HG03159 (cell line): ENCODE data around the gene C19orf12.

Source experiments
- ATAC-seq: cut with Tn5 transposase; IDR thresholded peaks from one replicate; pipeline ENCODE4 v1.9.1; 2021; ENCODE audit warnings: mild to moderate bottlenecking, moderate library complexity; ENCODE audit not compliant: unreplicated experiment

C19orf12 gene

DNA sequence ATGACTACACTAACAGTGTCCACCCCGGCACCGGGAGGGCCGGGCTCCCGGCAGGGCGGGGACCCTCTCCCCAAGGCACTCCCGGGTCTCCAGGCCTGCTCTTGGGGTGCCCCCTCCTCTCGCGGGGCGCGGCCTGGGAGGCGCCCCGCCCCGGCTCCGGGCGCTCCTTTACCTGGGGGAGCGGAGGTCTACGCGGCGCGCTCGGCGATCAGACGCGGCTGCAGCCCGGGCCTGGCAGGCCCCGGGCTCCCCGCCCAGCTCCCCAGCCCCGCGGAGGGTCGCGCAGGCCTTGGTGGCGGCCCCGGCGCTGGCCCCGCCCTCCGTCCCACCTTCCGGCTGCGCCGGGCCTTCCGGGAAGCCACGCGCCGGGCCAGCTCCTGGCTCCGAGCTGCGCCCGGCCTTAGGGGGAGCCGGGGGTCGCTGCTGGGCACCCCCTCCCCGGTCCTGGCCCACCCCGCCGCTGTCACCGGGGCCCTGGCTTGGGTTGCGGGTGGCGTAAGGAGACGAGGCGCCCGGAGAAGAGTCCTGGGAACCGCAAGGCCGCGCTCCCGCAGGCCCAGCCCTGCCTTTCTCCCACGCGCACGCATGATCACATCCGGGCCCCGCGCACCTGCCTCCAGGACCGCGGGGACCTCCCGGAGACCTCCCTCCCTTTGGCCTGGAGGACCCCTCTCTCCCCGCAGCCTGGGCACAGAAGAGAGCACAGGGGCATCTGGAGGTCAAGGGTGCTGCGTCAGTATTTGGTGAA lies at the start of gene C19orf12:
Gene C19orf12, minus strand, starts transcription at position 309 of the 748 bp plus-strand sequence. CDS start 6,848 bp downstream, outside the sequence.
- ATAC-seq = peak; percentile 67

- ATAC-seq = no peak
Observed at GRCh38 chr19:29764361-29764760, 49.3 kb upstream of the C19orf12 start.

GRCh38 chr19:29763196-29763595 lies 48.1 kb upstream of the C19orf12 start:
- no peak for ATAC-seq

- no peak for ATAC-seq
Observed at GRCh38 chr19:29761575-29762232, 46.6 kb upstream of the C19orf12 start.

DNA sequence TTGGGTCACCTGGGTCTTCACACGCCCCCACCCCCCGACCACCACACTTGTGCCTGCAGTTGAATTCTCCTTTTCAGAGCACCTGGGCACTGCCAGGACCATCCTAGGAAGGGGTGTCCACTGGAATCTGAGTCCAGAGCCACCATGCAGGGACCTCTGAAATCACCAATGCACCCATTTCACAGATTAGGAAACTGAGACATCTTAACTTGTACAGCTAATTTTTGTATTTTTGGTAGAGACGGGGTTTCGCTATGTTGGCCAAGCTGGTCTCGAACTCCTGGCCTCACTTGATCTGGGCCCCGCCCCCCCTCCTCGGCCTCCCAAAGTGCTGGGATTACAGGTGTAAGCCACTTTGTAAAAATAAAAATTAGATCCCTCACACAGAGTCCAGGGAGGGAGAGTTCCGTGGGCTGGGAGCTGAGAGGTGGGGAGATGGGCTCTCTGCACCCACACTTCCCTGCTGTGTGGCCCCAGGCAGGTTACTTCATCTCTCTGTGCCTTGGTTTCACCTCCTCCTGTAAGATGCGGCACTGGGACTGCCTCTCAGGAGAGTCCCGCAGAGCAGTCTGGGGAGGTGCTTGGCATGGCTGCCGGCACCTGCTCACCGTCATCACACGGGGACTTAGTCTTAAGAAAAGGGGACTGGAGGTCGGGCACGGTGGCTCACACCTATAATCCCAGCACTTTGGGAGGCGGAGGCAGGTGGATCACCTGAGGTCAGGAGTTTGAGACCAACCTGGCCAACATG lies 45.9 kb upstream of the C19orf12 start:
- ATAC-seq = no peak

GRCh38 chr19:29759359-29759758 lies 44.3 kb upstream of the C19orf12 start:
- no peak for ATAC-seq

DNA sequence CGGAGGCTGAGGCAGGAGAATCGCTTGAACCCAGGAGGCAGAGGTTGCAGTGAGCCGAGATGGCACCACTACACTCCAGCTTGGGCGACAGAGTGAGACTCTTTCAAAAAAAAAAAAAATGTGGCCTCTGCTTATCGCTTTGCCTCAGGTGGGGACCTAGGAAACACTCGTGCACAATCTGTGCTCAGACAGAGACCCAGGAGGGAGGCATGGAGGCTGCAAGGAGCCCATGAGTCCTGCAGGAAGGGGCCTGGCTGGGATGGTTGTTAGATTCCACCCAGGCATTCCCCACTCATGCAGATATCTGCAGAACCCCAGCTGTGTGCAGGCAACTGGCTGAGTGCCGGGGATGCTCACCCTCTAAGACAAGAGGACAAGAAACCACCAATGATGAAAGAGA lies 43.8 kb upstream of the C19orf12 start:
- ATAC-seq = no peak

DNA sequence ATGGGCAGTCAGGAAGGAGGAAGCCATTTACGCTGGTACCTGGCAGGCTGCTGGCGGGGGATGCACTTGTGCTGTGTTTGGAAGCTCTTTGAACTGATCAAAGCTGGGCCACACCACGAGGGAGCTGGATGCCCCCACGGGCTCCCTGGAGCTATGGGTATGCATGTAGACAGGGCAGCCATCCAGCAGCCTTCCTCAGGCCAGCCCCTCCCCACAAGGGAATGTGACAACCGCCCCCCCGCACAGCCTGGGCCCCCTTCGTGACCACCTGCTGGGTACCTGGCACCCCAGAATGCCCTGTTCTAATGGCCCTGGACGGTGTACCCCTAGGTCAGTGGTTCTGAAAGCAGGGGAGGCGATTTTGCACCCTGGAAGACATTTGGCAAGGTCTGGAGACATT lies 42.5 kb upstream of the C19orf12 start:
- ATAC-seq = no peak

DNA sequence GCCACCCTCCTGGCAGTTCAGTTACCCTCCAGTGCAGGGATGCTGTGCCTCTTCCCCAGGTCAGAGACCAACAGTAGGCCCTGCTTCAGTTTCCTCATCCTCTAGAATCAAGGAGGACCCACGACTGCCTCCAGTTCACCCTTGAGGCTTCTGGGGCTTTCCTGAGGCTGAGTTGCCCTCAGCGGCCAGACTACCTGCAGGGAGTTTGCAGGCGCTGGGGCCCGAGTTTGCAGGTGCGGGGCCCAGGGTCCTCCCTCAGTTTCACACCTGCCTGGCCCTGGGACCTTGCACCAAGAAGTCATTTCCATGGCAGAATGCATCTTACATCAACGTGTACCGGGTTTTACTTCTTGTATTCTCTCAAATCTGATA lies 38.9 kb upstream of the C19orf12 start:
- ATAC-seq = no peak

- ATAC-seq = no peak
Observed at GRCh38 chr19:29753190-29753933, 38.3 kb upstream of the C19orf12 start.

DNA sequence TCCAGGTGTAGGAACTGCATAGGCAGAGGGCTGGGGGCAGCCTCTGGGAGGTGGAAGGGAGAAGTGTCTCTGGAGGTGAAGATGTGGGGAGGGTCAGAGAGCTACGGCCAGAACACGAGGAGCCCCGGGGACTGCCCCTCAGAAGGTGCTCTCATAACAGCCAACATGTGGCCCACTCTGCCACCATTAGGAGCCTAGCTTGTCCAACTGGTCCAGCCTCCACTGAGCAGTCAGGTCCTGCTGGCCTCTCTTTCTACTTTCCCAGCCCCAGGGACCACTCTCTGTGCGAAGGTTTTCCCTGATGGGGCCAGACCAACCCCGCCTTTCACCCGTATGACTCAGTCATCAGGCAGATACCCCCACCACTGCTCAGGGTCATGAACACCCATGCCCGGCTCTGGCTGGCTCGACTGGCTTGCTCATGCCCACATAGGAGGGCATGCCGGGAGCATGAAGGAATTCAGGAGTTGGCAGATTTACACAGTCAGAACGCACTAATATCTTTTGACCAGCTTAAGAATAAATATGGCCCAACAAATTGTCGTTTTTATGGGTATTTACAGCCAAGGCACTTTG lies 37.5 kb upstream of the C19orf12 start:
- no peak for ATAC-seq

- ATAC-seq = no peak
Observed at GRCh38 chr19:29751932-29752331, 36.9 kb upstream of the C19orf12 start.

GRCh38 chr19:29750001-29750400 lies 34.9 kb upstream of the C19orf12 start:
- no peak for ATAC-seq

DNA sequence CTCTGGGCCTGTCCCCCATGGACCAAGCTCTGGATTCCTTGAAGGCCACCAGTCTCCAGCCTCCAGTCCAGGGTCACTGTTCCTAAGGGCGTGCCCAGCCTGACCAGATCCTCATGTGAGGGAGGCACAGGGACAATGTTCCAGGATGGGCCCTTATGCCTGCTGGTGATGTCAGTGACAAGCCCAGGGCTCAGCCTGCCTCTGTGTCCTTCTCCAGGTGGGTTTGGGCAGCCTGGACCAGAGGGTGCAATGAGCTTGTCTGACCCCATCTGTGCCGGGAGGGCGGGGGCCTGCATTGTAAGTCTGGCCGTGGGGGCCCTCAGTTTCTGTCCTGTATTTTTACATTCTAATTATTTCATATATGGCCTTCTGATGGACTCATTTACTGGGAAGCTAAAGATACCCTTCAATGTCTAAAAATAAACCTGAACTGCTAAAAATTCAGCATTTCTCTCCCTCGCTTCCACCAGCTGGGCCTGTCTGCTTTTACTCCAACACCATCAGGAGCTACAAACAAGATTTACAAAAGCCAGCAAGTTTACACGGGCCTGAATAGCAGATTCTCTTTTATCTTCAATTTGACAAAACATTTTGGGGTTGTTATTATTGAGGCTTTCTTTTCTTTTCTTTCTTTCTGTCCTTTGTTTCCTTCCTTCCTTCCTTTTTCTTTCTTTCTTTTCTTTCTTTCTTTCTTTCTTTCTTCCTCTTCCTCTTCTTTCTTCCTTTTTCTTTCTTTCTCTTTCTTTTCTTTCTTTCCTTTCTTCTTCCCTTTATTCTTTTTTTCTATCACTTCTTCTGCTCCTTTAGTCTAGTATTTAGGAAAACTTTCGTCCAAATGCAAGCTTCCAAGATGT lies 34.2 kb upstream of the C19orf12 start:
- no peak for ATAC-seq

DNA sequence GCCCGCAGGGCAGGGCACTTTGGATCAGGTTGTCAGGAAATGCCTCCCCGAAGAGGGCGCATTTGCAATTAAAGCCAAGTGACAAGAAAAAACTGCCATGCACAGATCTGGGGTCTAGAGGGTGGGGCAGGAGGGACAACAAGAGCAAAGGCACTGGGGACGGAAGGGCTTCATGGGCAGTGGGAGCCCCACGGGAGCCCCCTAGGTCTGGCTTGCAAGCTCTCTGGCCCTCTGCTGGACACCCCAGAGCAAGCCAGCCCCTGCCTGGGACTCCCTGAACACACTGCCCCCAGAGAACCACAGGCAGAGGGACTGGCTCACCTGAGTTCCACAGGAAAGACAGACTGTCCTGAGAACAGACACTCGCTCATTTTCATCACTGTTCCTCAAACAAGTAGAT lies 30.2 kb upstream of the C19orf12 start:
- no peak for ATAC-seq

DNA sequence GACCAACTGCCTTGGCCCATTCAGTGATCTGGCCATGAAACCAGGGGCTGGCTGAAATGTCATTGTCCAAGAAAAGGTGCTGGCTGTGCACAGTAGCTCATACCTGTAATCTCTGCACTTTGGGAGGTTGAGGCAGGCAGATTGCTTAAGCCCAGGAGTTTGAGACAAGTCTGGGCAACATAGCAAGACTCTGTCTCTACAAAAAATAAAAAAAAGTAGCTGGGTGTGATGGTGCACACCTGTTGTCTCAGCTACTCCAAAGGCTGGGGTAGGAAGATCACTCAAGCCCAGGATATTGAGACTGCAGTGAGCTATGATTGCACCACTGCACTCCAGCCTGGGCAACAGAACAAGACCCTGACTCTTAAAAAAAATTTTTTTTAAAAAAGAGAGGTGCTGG lies 28.6 kb upstream of the C19orf12 start:
- ATAC-seq = no peak

DNA sequence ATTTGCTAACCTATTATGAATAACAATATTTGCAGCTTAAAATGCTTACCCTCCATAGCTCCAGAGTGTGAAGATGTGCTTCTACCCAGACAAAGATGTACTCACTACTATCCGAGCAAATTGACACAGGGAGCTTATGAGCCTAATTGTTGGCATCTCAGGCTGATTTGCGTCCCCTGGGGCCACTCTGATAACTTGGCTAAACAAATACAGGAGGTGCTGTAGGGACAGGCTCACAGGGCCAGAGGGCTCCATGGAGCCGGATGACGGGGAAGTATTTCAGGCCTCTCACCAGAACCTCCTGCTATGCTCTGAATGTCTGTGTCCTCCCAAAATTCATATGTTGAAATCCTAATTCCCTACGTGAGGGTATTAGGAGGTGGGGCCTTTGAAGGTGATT lies 26.7 kb upstream of the C19orf12 start:
- no peak for ATAC-seq

- no peak for ATAC-seq
Observed at GRCh38 chr19:29741226-29741625, 26.2 kb upstream of the C19orf12 start.

- ATAC-seq = no peak
Observed at GRCh38 chr19:29737461-29738000, 22.5 kb upstream of the C19orf12 start.

DNA sequence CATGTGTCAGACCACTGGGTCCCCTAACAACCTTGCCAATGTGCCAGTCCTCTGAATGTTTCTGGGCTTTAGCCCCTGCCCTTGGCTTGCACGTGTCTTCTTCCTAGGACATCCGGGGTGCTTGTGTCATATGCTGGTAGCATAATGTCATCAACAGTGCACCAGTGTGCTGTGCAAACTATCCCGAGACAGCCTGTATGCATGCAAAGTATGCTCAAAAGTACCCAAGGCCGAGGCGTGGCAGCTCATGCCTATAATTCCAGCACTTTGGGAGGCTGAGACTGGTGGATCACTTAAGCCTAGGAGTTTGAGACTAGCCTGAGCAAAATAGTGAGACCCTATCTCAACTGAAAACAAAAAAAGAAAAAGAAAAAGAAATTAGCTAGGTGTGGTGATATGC lies 20.8 kb upstream of the C19orf12 start:
- no peak for ATAC-seq
